GM12878 (cell line): Measurements from ENCODE around the gene CKMT2. TPM values are rescaled to one million over a fixed set of nuclear protein-coding genes. Genes with fewer than 3 reads are reported as not detected.

Source experiments
- ATAC-seq: fragments of 200-7000 bp; cut with Tn5 transposase; 3 replicates; pipeline ENCODE4 v1.9.1; 2020; ENCODE audit warnings: mild to moderate bottlenecking, moderate library complexity
- BruUV-seq: library from RNA; stranded (reverse); fragments of 400-500 nt; replicated peaks from 2 replicates; lab custom pipeline; 2021; lab: Mats Ljungman, UMichigan
- CTCF ChIA-PET: fragments of 300-600 bp; sonication (Branson Sonifier 250); formaldehyde crosslinking; extraction: SDS; loops from one replicate; lab custom pipeline; 2021; ENCODE audit warnings: inconsistent platforms; lab: Yijun Ruan, JAX
- POLR2A ChIA-PET: fragments of 350-600 bp; formaldehyde crosslinking; extraction: SDS; loops from one replicate; lab custom pipeline; 2021; ENCODE audit warnings: inconsistent platforms; lab: Charles Lee
- RAD21 ChIA-PET: fragments of 300-600 bp; sonication (Branson Sonifier 250); formaldehyde crosslinking; loops from one replicate; lab custom pipeline; 2023; ENCODE audit warnings: antibody characterized with exemption; ENCODE audit not compliant: unreplicated experiment; lab: Charles Lee
- SMC1A ChIA-PET: fragments of 300-600 bp; sonication (Branson Sonifier 250); formaldehyde crosslinking; loops from one replicate; lab custom pipeline; 2023; ENCODE audit not compliant: unreplicated experiment, uncharacterized antibody; lab: Charles Lee
- DNase-seq: peaks from one replicate; pipeline ENCODE4 v3.0.0-alpha.2; 2011; ENCODE audit warnings: low read depth, low spot score
- FAIRE-seq: peaks from 3 replicates; lab custom pipeline; 2011; peaks lifted over from hg19 to GRCh38; lab: Jason Lieb, UNC
- H2AFZ ChIP-seq: 2 replicates; pipeline ENCODE4 v1.6.0; 2011; ENCODE audit warnings: low read depth, low read length, control low read depth; ENCODE audit not compliant: control insufficient read depth
- H3K27ac ChIP-seq: 2 replicates; pipeline ENCODE4 v1.5.1; 2011; ENCODE audit warnings: control low read depth; ENCODE audit not compliant: control insufficient read depth, insufficient read depth
- H3K27me3 ChIP-seq, 2 experiments: replicated peaks in 1 of 2; 2 replicates each; pipeline versions ENCODE4 v1.6.0 to v1.6.1; 2011; ENCODE audit warnings: low read length in 1 of 2; ENCODE audit not compliant: control insufficient read depth in 2 of 2, insufficient read depth in 2 of 2
- H3K36me3 ChIP-seq, 2 experiments: 2 replicates each; pipeline ENCODE4 v1.5.1; 2011; ENCODE audit warnings: low read length in 1 of 2; ENCODE audit not compliant: control insufficient read depth in 2 of 2, insufficient read depth in 2 of 2
- H3K4me1 ChIP-seq: 2 replicates; pipeline ENCODE4 v1.6.1; 2011; ENCODE audit warnings: mild to moderate bottlenecking, low read length, moderate library complexity, mixed read lengths; ENCODE audit not compliant: control insufficient read depth, insufficient read depth
- H3K4me2 ChIP-seq: 2 replicates; pipeline ENCODE4 v1.6.0; 2011; ENCODE audit warnings: control low read depth; ENCODE audit not compliant: control insufficient read depth, insufficient read depth
- H3K4me3 ChIP-seq: fragments of 200-600 bp; sonication (generic); 2 replicates; pipeline ENCODE4 v1.5.1; 2016
- H3K79me2 ChIP-seq: 2 replicates; pipeline ENCODE4 v1.6.0; 2011; ENCODE audit warnings: low read length; ENCODE audit not compliant: control insufficient read depth, insufficient read depth
- H3K9ac ChIP-seq: 2 replicates; pipeline ENCODE4 v1.8.0; 2011; ENCODE audit warnings: low read length, control low read depth, mixed read lengths; ENCODE audit not compliant: control insufficient read depth, insufficient read depth
- H3K9me3 ChIP-seq: replicated peaks from 3 replicates; pipeline ENCODE4 v1.5.1; 2011; ENCODE audit warnings: mild to moderate bottlenecking, low read length; ENCODE audit not compliant: control insufficient read depth, insufficient read depth
- H4K20me1 ChIP-seq: 2 replicates; pipeline ENCODE4 v1.6.0; 2011; ENCODE audit not compliant: control insufficient read depth, insufficient read depth
- BCLAF1 ChIP-seq: fragments of 450-650 bp; IDR thresholded peaks from 2 replicates; pipeline ENCODE4 v1.6.1; 2017; ENCODE audit warnings: antibody characterized with exemption, mild to moderate bottlenecking, moderate library complexity
- BMI1 ChIP-seq: fragments of 450-650 bp; IDR thresholded peaks from 2 replicates; pipeline ENCODE4 v1.6.1; 2016; ENCODE audit warnings: mild to moderate bottlenecking, moderate library complexity, borderline replicate concordance
- E2F8 ChIP-seq: fragments of 450-650 bp; IDR thresholded peaks from 2 replicates; pipeline ENCODE4 v1.6.1; 2018; ENCODE audit warnings: mild to moderate bottlenecking, low read depth, moderate library complexity; ENCODE audit not compliant: partially characterized antibody
- IKZF2 ChIP-seq, 2 experiments: fragments of 450-650 bp; IDR thresholded peaks; 2 replicates each; pipeline ENCODE4 v1.6.1; 2017; ENCODE audit warnings: mild to moderate bottlenecking in 2 of 2, moderate library complexity in 2 of 2
- MAX ChIP-seq: IDR thresholded peaks from 2 replicates; pipeline ENCODE4 v1.6.1; 2012; ENCODE audit warnings: low read depth, low read length, improper control_type of control experiment
- NFXL1 ChIP-seq: fragments of 450-650 bp; IDR thresholded peaks from 2 replicates; pipeline ENCODE4 v1.6.1; 2017; ENCODE audit warnings: antibody characterized with exemption, mild to moderate bottlenecking, borderline replicate concordance
- POLR2AphosphoS2 ChIP-seq: IDR thresholded peaks from 2 replicates; pipeline ENCODE4 v1.6.1; 2011; ENCODE audit warnings: low read depth, mild to moderate bottlenecking, low read length, improper control_type of control experiment, moderate library complexity
- REST ChIP-seq: IDR thresholded peaks from 2 replicates; pipeline ENCODE4 v1.6.1; 2012; ENCODE audit warnings: mild to moderate bottlenecking, low read depth, low read length
- SMAD5 ChIP-seq: IDR thresholded peaks from 2 replicates; pipeline ENCODE4 v1.6.1; 2016; ENCODE audit warnings: antibody characterized with exemption, low read depth
- SMC3 ChIP-seq: IDR thresholded peaks from 2 replicates; pipeline ENCODE4 v1.6.1; 2011; ENCODE audit warnings: low read length, improper control_type of control experiment, borderline replicate concordance
- SPI1 ChIP-seq: IDR thresholded peaks from 2 replicates; pipeline ENCODE4 v1.6.1; 2011; ENCODE audit warnings: low read depth, mild to moderate bottlenecking, low read length, moderate library complexity, borderline replicate concordance; ENCODE audit not compliant: insufficient read depth
- ZNF384 ChIP-seq: IDR thresholded peaks from 2 replicates; pipeline ENCODE4 v1.6.1; 2012; ENCODE audit warnings: low read depth, mild to moderate bottlenecking, low read length, improper control_type of control experiment, borderline replicate concordance
- WGBS: methylation state at CpG from one replicate; pipeline ENCODE4 v1.1.6; 2016; ENCODE audit warnings: low lambda C conversion rate; ENCODE audit not compliant: insufficient replicate concordance, insufficient coverage; ENCODE audit errors: missing lambda C conversion rate; 5-methylcytosine and 5-hydroxymethylcytosine counted together
- in situ Hi-C: fragments of 300-500 bp; cut with MboI; formaldehyde crosslinking; loops from 9 replicates; pipeline ENCODE4 v1.14.3; 2018; ENCODE audit warnings: mixed read lengths
- intact Hi-C: fragments of 100-400 bp; cut with micrococcal nuclease; formaldehyde crosslinking; loops from one replicate; pipeline ENCODE4 v1.14.2; 2022; ENCODE audit not compliant: unreplicated experiment
- polyA plus RNA-seq, 11 experiments: library from polyadenylated mRNA; depleted of rRNA in 4 of 11; unstranded in 6 of 11; stranded (reverse) in 5 of 11; fragments of >200 nt; fragmentation: Nextera tagmentation in 4 of 11; fragmentation: Illumina TruSeq in 1 of 11; extraction: Ambion mirVana in 4 of 11; extraction: Trizol in 1 of 11; gene quantifications; 1 replicate in 1 of 11; 2 replicates in 10 of 11; pipeline versions ENCODE4 v1.2.1 to v1.2.3, GENCODE V29; 2011 to 2016; ENCODE audit warnings: inconsistent platforms in 2 of 11, missing spikeins in 2 of 11, low read depth in 1 of 11
- total RNA-seq, 4 experiments: library from RNA; depleted of rRNA in 3 of 4; stranded (reverse); fragments of >200 nt in 3 of 4; fragmentation: Illumina TruSeq in 1 of 4; extraction: Trizol in 1 of 4; gene quantifications; 2 replicates each; pipeline versions ENCODE4 v1.2.1 to v1.2.3, GENCODE V29; 2013 to 2021

CKMT2 gene
- total and polyA plus RNA-seq, 10 of the 15 experiments (the other 5 are each of a cell fraction or from before 2014, with no cell fraction given) = 0.70 to 1.2 TPM; not detected in 8

- in situ Hi-C loops (no loop called here), intact Hi-C loops (no loop called here)
- POLR2A ChIA-PET = interaction anchor here (1.1 kb wide), 1 partner anchor 11 kb away, joined by 3 read pairs; no protein-coding TSS in a partner anchor
- FAIRE-seq = no peak
- WGBS = 91% methylated on average over 11 of the region's 11 CpGs
- Histone ChIP-seq H3K79me2 (no peaks in the 10 kb centered on the region), H3K4me3 (no peak overlapping the region), H3K9me3 (no peaks in the 10 kb centered on the region), H3K9ac (no peak overlapping the region), H2AFZ (no peak overlapping the region), H4K20me1 (no peaks in the 10 kb centered on the region), H3K4me1 (peaks cover 33% of the 10 kb centered on the region), H3K27me3 (no peaks in the 10 kb centered on the region), H3K4me2 (no peak overlapping the region), H3K27ac (no peak overlapping the region), H3K36me3 (no peaks in the 10 kb centered on the region)
- CTCF ChIA-PET = interaction anchor here (0.6 to 4.0 kb wide), 4 partner anchors 8 to 1259 kb away, joined by 3 to 22 read pairs (median 3); no protein-coding TSS in a partner anchor
- no peak for DNase-seq
- ATAC-seq = no peak
- BruUV-seq = no TSS peak
- RAD21 ChIA-PET = interaction anchor here (1.7 to 1.8 kb wide), 2 partner anchors 8 to 11 kb away, joined by 5 to 9 read pairs; no protein-coding TSS in a partner anchor
- SMC1A ChIA-PET = interaction anchor here (0.8 to 1.4 kb wide), 3 partner anchors 14 to 502 kb away, joined by 3 read pairs; no protein-coding TSS in a partner anchor
- TF ChIP-seq IKZF2 (IDR thresholded peaks at IDR 0.05) (no peak), SMAD5 (no peak), SMC3 (no peak), POLR2AphosphoS2 (no peak), REST (no peak), MAX (no peak), BCLAF1 (no peak), E2F8 (no peak), SPI1 (no peak), BMI1 (no peak), NFXL1 (no peak), ZNF384 (no peak)
Measured at GRCh38 chr5:81183811-81184748, 49.0 kb upstream of the CKMT2 start.
